Sigmoid colon (tissue), 4 donors: ENCODE measurements around the gene IL27RA.

Source experiments
- EP300 ChIP-seq, 4 donors: sonication (generic); formaldehyde crosslinking; IDR thresholded peaks; one replicate each; pipeline ENCODE4 v1.6.1; 2017; ENCODE audit warnings: antibody characterized with exemption in 4 of 4
- POLR2A ChIP-seq, 2 donors: fragments of 450-650 bp; IDR thresholded peaks; one replicate each; pipeline ENCODE4 v1.6.1; 2016; ENCODE audit warnings: antibody characterized with exemption in 2 of 2, mild to moderate bottlenecking in 2 of 2, moderate library complexity in 2 of 2
- POLR2AphosphoS5 ChIP-seq, 4 donors: sonication (generic); formaldehyde crosslinking; IDR thresholded peaks; one replicate each; pipeline ENCODE4 v1.6.1; 2017; ENCODE audit warnings: antibody characterized with exemption in 4 of 4
- TF ChIP-seq, protein P1 (sequence below), 4 experiments: fragments of 450-650 bp in 3 of 4; fragments of 200-600 bp in 1 of 4; IDR thresholded peaks; one replicate each; pipeline ENCODE4 v1.5.1; 2016 to 2019; ENCODE audit warnings: antibody characterized with exemption in 4 of 4, mild to moderate bottlenecking in 3 of 4, moderate library complexity in 2 of 4

- TF ChIP-seq POLR2A (IDR thresholded peaks at IDR 0.05) (no peak), EP300 (IDR thresholded peaks at IDR 0.05) (no peak), POLR2AphosphoS5 (IDR thresholded peaks at IDR 0.05) (no peak)
- TF ChIP-seq, protein P1, sequence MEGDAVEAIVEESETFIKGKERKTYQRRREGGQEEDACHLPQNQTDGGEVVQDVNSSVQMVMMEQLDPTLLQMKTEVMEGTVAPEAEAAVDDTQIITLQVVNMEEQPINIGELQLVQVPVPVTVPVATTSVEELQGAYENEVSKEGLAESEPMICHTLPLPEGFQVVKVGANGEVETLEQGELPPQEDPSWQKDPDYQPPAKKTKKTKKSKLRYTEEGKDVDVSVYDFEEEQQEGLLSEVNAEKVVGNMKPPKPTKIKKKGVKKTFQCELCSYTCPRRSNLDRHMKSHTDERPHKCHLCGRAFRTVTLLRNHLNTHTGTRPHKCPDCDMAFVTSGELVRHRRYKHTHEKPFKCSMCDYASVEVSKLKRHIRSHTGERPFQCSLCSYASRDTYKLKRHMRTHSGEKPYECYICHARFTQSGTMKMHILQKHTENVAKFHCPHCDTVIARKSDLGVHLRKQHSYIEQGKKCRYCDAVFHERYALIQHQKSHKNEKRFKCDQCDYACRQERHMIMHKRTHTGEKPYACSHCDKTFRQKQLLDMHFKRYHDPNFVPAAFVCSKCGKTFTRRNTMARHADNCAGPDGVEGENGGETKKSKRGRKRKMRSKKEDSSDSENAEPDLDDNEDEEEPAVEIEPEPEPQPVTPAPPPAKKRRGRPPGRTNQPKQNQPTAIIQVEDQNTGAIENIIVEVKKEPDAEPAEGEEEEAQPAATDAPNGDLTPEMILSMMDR (IDR thresholded peaks at IDR 0.05), result no peak
These were observed 4.1 kb downstream of the IL27RA start for GRCh38 chr19:14035706-14036105.
